Peyer's patch (tissue), 4 donors: ENCODE measurements around the gene CD4. TPM values are rescaled to one million over a fixed set of nuclear protein-coding genes. Genes with fewer than 3 reads are reported as not detected.
A peak's percentile ranks its signal among the peaks of the same experiment; 100 is the strongest.

Source experiments
- DNase-seq, 3 donors: peaks; one replicate each; pipeline ENCODE4 v3.0.0-alpha.2; 2017 to 2019
- H3K27ac ChIP-seq, 4 donors: fragments of 200-600 bp; sonication (generic); one replicate each; pipeline ENCODE4 v1.5.1; 2016 to 2019
- H3K27me3 ChIP-seq, 2 donors: fragments of 200-600 bp; sonication (generic); one replicate each; pipeline ENCODE4 v1.5.1; 2019
- H3K36me3 ChIP-seq, 3 donors: fragments of 200-600 bp; sonication (generic); one replicate each; pipeline ENCODE4 v1.5.1; 2016 to 2019
- H3K4me1 ChIP-seq, 4 donors: fragments of 200-600 bp; sonication (generic); one replicate each; pipeline ENCODE4 v1.5.1; 2016 to 2019
- H3K4me3 ChIP-seq, 4 donors: fragments of 200-600 bp; sonication (generic); 1 replicate in 3 of 4; 2 replicates in 1 of 4; pipeline ENCODE4 v1.5.1; 2016 to 2019; ENCODE audit warnings: mild to moderate bottlenecking in 1 of 4
- H3K9me3 ChIP-seq, 4 donors: fragments of 200-600 bp; sonication (generic); one replicate each; pipeline ENCODE4 v1.5.1; 2016 to 2019; ENCODE audit warnings: mild to moderate bottlenecking in 1 of 4
- CTCF ChIP-seq, 6 experiments: fragments of 450-650 bp in 4 of 6; fragments of 200-600 bp in 2 of 6; sonication (generic) in 1 of 6; IDR thresholded peaks; one replicate each; pipeline ENCODE4 v1.5.1; 2017 to 2019; ENCODE audit warnings: antibody characterized with exemption in 6 of 6, mild to moderate bottlenecking in 3 of 6, moderate library complexity in 1 of 6
- POLR2A ChIP-seq, 2 donors: fragments of 450-650 bp; IDR thresholded peaks; one replicate each; pipeline ENCODE4 v1.5.1; 2017; ENCODE audit warnings: antibody characterized with exemption in 2 of 2, mild to moderate bottlenecking in 2 of 2, moderate library complexity in 2 of 2
- total RNA-seq, 4 donors: library from RNA; depleted of rRNA; stranded (reverse); fragments of >200 nt; gene quantifications; one replicate each; pipeline ENCODE4 v1.1.0, GENCODE V29; 2016

CD4 gene
- total RNA-seq, 4 donors from 2014 or later, result 2.1 to 9.1 (median 4.0) TPM

DNA sequence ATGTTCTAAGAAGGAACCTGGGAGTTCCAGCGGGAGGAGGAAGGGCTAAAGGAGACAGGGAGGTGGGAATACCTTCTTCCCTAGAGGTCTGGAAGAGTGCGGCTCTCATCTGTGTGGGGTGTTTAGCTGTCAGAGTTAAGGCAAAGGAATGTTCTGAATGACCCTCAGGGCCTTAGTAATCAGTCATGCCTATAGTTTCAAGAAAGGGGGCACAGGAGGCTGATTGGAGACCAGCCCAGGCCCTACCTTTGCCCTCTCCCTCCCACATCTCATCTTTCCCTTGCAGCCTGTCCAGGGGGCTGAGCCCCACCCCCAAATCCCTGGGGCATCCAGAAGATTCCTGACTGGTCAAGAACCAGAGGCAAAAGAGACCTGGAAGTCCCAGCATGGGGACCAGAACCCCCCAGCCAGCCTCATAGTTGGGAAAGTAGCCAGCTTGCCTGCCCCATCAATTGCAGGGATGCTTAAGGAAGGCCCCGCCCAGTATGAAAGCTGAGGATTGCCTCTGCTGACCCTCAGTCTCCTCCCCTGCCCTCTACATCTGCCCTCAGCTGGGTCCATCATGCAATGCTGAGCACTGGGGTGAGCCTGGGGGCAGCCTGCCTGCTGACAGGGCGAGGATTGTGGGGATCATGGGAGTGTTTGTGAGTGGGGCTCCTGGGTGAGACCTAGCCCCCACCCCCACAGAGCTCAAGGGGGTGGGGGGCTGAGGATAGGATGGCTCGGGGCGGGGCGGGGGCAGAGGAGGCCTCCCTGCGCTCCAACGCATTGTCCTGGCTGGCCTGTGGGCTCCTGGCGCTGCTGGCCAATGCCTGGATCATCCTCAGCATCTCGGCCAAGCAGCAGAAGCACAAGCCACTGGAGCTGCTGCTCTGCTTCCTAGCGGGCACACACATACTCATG lies 34.1 kb downstream of the CD4 start:
- Histone ChIP-seq H3K4me3 (no peak overlapping the region), H3K27me3 (no peaks in the 10 kb centered on the region), H3K9me3 (no peaks in the 10 kb centered on the region), H3K36me3 (no peaks in the 10 kb centered on the region), H3K4me1 (peaks cover 0 to 12% (median 3%) of the 10 kb centered on the region in 4 donors), H3K27ac (no peak overlapping the region)
- DNase-seq, result no peak
- TF ChIP-seq CTCF (IDR thresholded peaks at IDR 0.05), result no peak
- TF ChIP-seq POLR2A (IDR thresholded peaks at IDR 0.05), result no peak

DNA sequence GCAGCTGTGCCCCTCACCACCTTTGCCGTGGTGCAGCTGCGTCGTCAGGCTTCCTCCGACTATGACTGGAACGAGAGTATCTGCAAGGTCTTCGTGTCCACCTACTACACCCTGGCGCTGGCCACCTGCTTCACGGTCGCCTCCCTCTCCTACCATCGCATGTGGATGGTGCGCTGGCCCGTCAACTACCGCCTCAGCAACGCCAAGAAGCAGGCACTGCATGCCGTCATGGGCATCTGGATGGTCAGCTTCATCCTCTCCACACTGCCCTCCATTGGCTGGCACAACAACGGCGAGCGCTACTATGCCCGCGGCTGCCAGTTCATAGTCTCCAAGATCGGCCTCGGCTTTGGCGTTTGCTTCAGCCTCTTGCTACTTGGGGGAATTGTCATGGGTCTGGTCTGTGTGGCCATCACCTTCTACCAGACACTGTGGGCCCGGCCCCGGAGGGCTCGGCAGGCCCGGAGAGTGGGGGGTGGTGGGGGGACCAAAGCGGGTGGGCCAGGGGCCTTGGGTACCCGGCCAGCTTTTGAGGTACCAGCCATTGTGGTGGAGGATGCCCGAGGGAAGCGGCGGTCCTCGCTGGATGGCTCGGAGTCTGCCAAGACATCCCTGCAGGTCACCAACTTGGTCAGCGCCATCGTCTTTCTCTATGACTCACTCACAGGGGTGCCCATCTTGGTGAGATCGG lies 34.9 kb downstream of the CD4 start:
- H3K4me3 ChIP-seq, result no peak overlapping the region
- TF ChIP-seq CTCF (IDR thresholded peaks at IDR 0.05) (no peak), POLR2A (IDR thresholded peaks at IDR 0.05) (no peak)
- no peaks in the 10 kb centered on the region for H3K36me3 ChIP-seq
- H3K27ac ChIP-seq, result no peak overlapping the region
- H3K27me3 ChIP-seq, result no peaks in the 10 kb centered on the region
- H3K4me1 ChIP-seq, result peaks cover 0 to 13% (median 6%) of the 10 kb centered on the region in 4 donors
- H3K9me3 ChIP-seq, result no peaks in the 10 kb centered on the region
- peak in 1 of 3 donors; percentile 43 for DNase-seq

- no peak for TF ChIP-seq POLR2A (IDR thresholded peaks at IDR 0.05)
- TF ChIP-seq CTCF (IDR thresholded peaks at IDR 0.05), result no peak
- no peaks in the 10 kb centered on the region for H3K9me3 ChIP-seq
- no peak overlapping the region for H3K4me3 ChIP-seq
- no peak overlapping the region for H3K27ac ChIP-seq
- H3K36me3 ChIP-seq, result no peaks in the 10 kb centered on the region
- no peaks in the 10 kb centered on the region for H3K27me3 ChIP-seq
- H3K4me1 ChIP-seq, result peaks cover 0 to 21% (median 8%) of the 10 kb centered on the region in 4 donors
- DNase-seq, result no peak
These were observed 35.6 kb downstream of the CD4 start for GRCh38 chr12:6824901-6825381.

DNA sequence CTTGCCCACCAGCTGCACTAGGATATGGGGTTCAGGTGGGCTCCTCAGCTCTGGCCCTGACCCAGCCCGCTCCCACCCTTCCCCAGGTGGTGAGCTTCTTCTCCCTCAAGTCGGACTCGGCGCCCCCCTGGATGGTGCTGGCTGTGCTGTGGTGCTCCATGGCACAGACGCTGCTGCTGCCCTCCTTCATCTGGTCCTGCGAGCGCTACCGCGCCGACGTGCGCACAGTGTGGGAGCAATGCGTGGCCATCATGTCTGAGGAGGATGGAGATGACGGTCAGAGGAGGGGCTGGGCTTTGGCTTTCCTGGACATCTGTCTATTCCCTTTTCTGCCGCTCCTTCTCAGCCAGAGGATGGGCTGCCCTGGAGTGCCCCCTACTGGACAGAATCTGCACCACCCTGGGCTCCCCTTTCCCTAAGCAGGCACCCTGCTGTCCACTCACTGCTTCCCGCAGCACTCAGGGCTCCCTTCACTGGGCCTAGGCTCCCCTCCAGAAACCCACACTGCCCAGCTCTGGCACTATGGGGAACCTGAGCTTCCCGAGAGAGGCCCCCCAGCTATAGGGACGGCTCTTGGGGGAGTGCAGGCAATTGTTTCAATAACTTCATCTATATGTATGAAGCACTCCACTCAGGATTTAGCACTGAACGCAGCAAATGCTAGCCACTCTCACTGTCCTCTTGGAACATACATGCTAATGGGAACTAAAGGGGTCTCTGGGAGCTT lies 36.2 kb downstream of the CD4 start:
- Histone ChIP-seq H3K27ac (no peak overlapping the region), H3K4me1 (peaks cover 0 to 22% (median 8%) of the 10 kb centered on the region in 4 donors), H3K27me3 (no peaks in the 10 kb centered on the region), H3K9me3 (no peaks in the 10 kb centered on the region), H3K36me3 (no peaks in the 10 kb centered on the region), H3K4me3 (no peak overlapping the region)
- DNase-seq, result peak; percentile 73 to 93 (median 90)
- TF ChIP-seq POLR2A (IDR thresholded peaks at IDR 0.05) (no peak), CTCF (IDR thresholded peaks at IDR 0.05) (peak; percentile 76 to 95 (median 90))

DNA sequence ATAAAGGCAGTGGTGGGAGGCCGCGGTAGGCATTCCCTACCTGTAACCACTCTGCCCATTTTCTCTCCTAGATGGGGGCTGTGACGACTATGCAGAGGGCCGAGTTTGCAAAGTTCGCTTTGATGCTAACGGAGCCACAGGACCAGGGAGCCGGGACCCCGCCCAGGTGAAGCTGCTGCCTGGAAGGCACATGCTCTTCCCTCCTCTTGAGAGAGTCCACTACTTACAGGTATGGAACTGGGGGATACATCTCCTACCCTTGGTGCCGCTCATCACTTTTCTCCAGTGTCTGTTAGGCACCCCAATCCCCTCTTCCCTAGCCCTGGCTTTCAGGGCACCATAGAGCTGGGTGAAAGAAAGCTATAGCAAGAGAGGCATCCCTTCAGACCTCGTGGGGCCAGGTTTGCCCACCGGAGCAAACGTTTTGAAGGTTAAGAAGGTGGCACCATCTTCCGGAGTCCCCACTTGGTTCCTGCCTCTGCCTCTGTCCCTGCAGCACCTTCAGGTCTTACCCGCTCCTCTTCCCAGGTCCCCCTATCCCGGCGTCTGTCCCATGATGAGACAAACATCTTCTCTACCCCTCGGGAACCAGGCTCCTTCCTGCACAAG lies 36.9 kb downstream of the CD4 start:
- no peak overlapping the region for H3K27ac ChIP-seq
- no peaks in the 10 kb centered on the region for H3K36me3 ChIP-seq
- no peak for DNase-seq
- peaks cover 0 to 22% (median 8%) of the 10 kb centered on the region in 4 donors for H3K4me1 ChIP-seq
- no peaks in the 10 kb centered on the region for H3K9me3 ChIP-seq
- TF ChIP-seq POLR2A (IDR thresholded peaks at IDR 0.05) (no peak), CTCF (IDR thresholded peaks at IDR 0.05) (no peak)
- H3K27me3 ChIP-seq, result no peaks in the 10 kb centered on the region
- H3K4me3 ChIP-seq, result no peak overlapping the region
